ENCODE measurements around the gene HOXB2.

The HOXB2 gene

GRCh38 chr17:48500435-48501426 lies 44.2 kb downstream of the HOXB2 start:
- TF ChIP-seq BACH2 (CRISPR knock-in tag; IDR thresholded peaks at IDR 0.05; ENCODE audit: borderline replicate concordance) = no peak
- TF ChIP-seq TCF4 (CRISPR knock-in tag; IDR thresholded peaks at IDR 0.05; ENCODE audit: borderline replicate concordance) = no peak
- TF ChIP-seq POU6F1 (CRISPR knock-in tag; IDR thresholded peaks at IDR 0.05; ENCODE audit: borderline replicate concordance, low read depth) = no peak
- TF ChIP-seq PPARA (CRISPR knock-in tag; IDR thresholded peaks at IDR 0.05; ENCODE audit: borderline replicate concordance) = no peak
- TF ChIP-seq SNAI2 (CRISPR knock-in tag; IDR thresholded peaks at IDR 0.05) = no peak
- TF ChIP-seq ARNTL (CRISPR knock-in tag; IDR thresholded peaks at IDR 0.05; ENCODE audit: borderline replicate concordance, low read depth) = no peak
- TF ChIP-seq CREB5 (CRISPR knock-in tag; IDR thresholded peaks at IDR 0.05; ENCODE audit: low read depth) = no peak

GRCh38 chr17:48499735-48500434 lies 45.0 kb downstream of the HOXB2 start:
- no peak for TF ChIP-seq TSHZ2 (CRISPR knock-in tag; IDR thresholded peaks at IDR 0.05)
- no peak for TF ChIP-seq ZC3H10 (CRISPR knock-in tag; IDR thresholded peaks at IDR 0.05)
- no peak for TF ChIP-seq BACH2 (CRISPR knock-in tag; IDR thresholded peaks at IDR 0.05; ENCODE audit: borderline replicate concordance)
- no peak for TF ChIP-seq ZFP3 (CRISPR knock-in tag; IDR thresholded peaks at IDR 0.05)
- no peak for TF ChIP-seq SNAI2 (CRISPR knock-in tag; IDR thresholded peaks at IDR 0.05)
- no peak for TF ChIP-seq TOX (CRISPR knock-in tag; IDR thresholded peaks at IDR 0.05; ENCODE audit: borderline replicate concordance)
- no peak for TF ChIP-seq PPARA (CRISPR knock-in tag; IDR thresholded peaks at IDR 0.05; ENCODE audit: borderline replicate concordance)
- no peak for ATAC-seq

More at GRCh38 chr17:48500435-48501426, 44.2 kb downstream of the HOXB2 start:
- no peak for ATAC-seq

GRCh38 chr17:48499248-48499647 lies 45.7 kb downstream of the HOXB2 start:
- TF ChIP-seq POU6F1 (CRISPR knock-in tag; IDR thresholded peaks at IDR 0.05; ENCODE audit: borderline replicate concordance, low read depth) (no peak), CSRNP3 (CRISPR knock-in tag; IDR thresholded peaks at IDR 0.05) (no peak), TOX (CRISPR knock-in tag; IDR thresholded peaks at IDR 0.05; ENCODE audit: borderline replicate concordance) (no peak), CREB5 (CRISPR knock-in tag; IDR thresholded peaks at IDR 0.05; ENCODE audit: low read depth) (no peak), ZNF565 (CRISPR knock-in tag; conservative IDR thresholded peaks at IDR 0.05; ENCODE audit: low read depth) (no peak), RARB (CRISPR knock-in tag; IDR thresholded peaks at IDR 0.05) (no peak)
- ATAC-seq = no peak
